ENCODE results near the gene TRIL.

DNA sequence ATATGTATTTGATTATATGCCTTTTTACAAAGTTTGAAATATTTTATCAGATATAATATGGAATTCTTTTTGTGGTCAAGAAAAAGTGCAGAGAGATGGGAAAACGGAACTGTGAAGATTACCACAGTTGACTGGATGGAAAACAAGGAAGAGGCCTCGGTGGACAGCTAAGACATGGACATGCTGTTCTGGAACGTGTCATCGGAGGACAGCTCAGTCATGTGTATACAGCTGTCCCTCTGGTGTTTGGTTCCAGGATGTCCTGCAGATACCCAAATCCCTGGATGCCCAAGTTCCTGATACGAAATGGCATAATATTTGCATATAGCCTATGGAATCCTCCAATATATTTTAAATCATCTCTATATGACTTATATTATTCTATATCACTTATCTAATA lies 49.4 kb downstream of the TRIL start:
- TF ChIP-seq, protein P1, sequence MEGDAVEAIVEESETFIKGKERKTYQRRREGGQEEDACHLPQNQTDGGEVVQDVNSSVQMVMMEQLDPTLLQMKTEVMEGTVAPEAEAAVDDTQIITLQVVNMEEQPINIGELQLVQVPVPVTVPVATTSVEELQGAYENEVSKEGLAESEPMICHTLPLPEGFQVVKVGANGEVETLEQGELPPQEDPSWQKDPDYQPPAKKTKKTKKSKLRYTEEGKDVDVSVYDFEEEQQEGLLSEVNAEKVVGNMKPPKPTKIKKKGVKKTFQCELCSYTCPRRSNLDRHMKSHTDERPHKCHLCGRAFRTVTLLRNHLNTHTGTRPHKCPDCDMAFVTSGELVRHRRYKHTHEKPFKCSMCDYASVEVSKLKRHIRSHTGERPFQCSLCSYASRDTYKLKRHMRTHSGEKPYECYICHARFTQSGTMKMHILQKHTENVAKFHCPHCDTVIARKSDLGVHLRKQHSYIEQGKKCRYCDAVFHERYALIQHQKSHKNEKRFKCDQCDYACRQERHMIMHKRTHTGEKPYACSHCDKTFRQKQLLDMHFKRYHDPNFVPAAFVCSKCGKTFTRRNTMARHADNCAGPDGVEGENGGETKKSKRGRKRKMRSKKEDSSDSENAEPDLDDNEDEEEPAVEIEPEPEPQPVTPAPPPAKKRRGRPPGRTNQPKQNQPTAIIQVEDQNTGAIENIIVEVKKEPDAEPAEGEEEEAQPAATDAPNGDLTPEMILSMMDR (IDR thresholded peaks at IDR 0.05), result no peak
- no peak for TF ChIP-seq POLR2A (IDR thresholded peaks at IDR 0.05)
